SH-SY5Y (cell line): Measurements from ENCODE around the gene RTN4IP1.

Source experiments
- GATA2 ChIP-seq: IDR thresholded peaks from 2 replicates; pipeline ENCODE4 v1.6.1; 2011; ENCODE audit warnings: mild to moderate bottlenecking, low read depth, low read length
- GATA3 ChIP-seq: IDR thresholded peaks from 2 replicates; pipeline ENCODE4 v1.6.1; 2011; ENCODE audit warnings: low read depth, mild to moderate bottlenecking, low read length, moderate library complexity

- TF ChIP-seq GATA2, result no peak
- no peak for TF ChIP-seq GATA3
Observed at GRCh38 chr6:106599440-106599839, 29.9 kb downstream of the RTN4IP1 start.
